Ascending aorta (tissue), 2 donors: ENCODE results near the gene MAB21L1. TPM values are rescaled to one million over a fixed set of nuclear protein-coding genes. Genes with fewer than 3 reads are reported as not detected.

Source experiments
- DNase-seq, 2 donors: peaks; one replicate each; pipeline ENCODE4 v3.0.0-alpha.2; 2019; ENCODE audit warnings: low spot score in 2 of 2
- H3K27ac ChIP-seq, 2 donors: fragments of 200-600 bp; sonication (generic); one replicate each; pipeline ENCODE4 v1.5.1; 2016 to 2017; ENCODE audit warnings: mild to moderate bottlenecking in 1 of 2
- H3K27me3 ChIP-seq: fragments of 200-600 bp; sonication (generic); one replicate; pipeline ENCODE4 v1.5.1; 2017
- H3K36me3 ChIP-seq, 2 donors: fragments of 200-600 bp; sonication (generic); one replicate each; pipeline ENCODE4 v1.5.1; 2016
- H3K4me1 ChIP-seq, 2 donors: fragments of 200-600 bp; sonication (generic); one replicate each; pipeline ENCODE4 v1.5.1; 2016 to 2017; ENCODE audit warnings: mild to moderate bottlenecking in 1 of 2
- H3K4me3 ChIP-seq, 2 donors: fragments of 200-600 bp; sonication (generic); one replicate each; pipeline ENCODE4 v1.5.1; 2016 to 2017; ENCODE audit warnings: mild to moderate bottlenecking in 1 of 2
- H3K9me3 ChIP-seq, 2 donors: fragments of 200-600 bp; sonication (generic); one replicate each; pipeline ENCODE4 v1.5.1; 2016
- CTCF ChIP-seq, 3 experiments: fragments of 200-600 bp in 2 of 3; fragments of 450-650 bp in 1 of 3; sonication (generic) in 2 of 3; IDR thresholded peaks; one replicate each; pipeline ENCODE4 v1.5.1; 2016 to 2019; ENCODE audit warnings: antibody characterized with exemption in 3 of 3, mild to moderate bottlenecking in 1 of 3, moderate library complexity in 1 of 3
- intact Hi-C: fragments of 100-400 bp; cut with DNase I; formaldehyde crosslinking; loops from one replicate; pipeline ENCODE4 v1.15.1; 2023
- total RNA-seq: library from RNA; depleted of rRNA; stranded (reverse); fragments of >200 nt; gene quantifications from one replicate; pipeline ENCODE4 v1.1.0, GENCODE V29; 2016

MAB21L1 gene
- total RNA-seq, 1 donor from 2014 or later: not detected

- no peak overlapping the region for H3K4me3 ChIP-seq
- H3K27ac ChIP-seq: no peak overlapping the region
- H3K27me3 ChIP-seq: no peaks in the 10 kb centered on the region
- no peak for DNase-seq
- no peaks in the 10 kb centered on the region for H3K36me3 ChIP-seq
- intact Hi-C loops: no loop called here
- no peaks in the 10 kb centered on the region for H3K9me3 ChIP-seq
- no peaks in the 10 kb centered on the region for H3K4me1 ChIP-seq
- no peak for TF ChIP-seq CTCF (IDR thresholded peaks at IDR 0.05)
Measured at GRCh38 chr13:35484384-35484783, 7.9 kb upstream of the MAB21L1 start.

DNA sequence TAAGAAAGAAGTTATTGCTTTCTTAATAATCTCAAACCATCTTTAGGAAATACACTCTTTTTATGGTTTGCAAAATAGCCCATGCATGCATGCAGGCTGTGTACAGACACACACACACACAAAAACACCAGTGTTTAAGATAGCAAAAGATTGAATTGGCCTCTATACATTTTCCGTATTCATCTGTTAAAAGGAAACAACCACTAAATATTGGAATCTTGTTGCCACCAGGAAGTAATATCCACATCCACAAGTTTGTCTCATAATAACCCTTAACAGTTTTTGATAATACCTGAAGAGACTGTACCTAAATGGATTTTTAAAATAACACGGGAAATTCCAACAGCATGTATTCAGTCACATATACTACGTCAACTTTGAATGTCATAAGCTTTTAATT, 7.3 kb upstream of the MAB21L1 start:
- H3K27ac ChIP-seq: no peak overlapping the region
- H3K4me1 ChIP-seq: no peaks in the 10 kb centered on the region
- no peaks in the 10 kb centered on the region for H3K27me3 ChIP-seq
- no peak for DNase-seq
- H3K36me3 ChIP-seq: no peaks in the 10 kb centered on the region
- H3K9me3 ChIP-seq: no peaks in the 10 kb centered on the region
- no peak overlapping the region for H3K4me3 ChIP-seq
- TF ChIP-seq CTCF (IDR thresholded peaks at IDR 0.05): no peak
- intact Hi-C loops: no loop called here

- Histone ChIP-seq H3K4me1 (no peaks in the 10 kb centered on the region), H3K36me3 (no peaks in the 10 kb centered on the region), H3K27ac (no peak overlapping the region), H3K9me3 (no peaks in the 10 kb centered on the region), H3K4me3 (no peak overlapping the region), H3K27me3 (no peaks in the 10 kb centered on the region)
- TF ChIP-seq CTCF (IDR thresholded peaks at IDR 0.05): no peak
- intact Hi-C loops: no loop called here
- DNase-seq: no peak
Measured at GRCh38 chr13:35482527-35482926, 6.0 kb upstream of the MAB21L1 start.

DNA sequence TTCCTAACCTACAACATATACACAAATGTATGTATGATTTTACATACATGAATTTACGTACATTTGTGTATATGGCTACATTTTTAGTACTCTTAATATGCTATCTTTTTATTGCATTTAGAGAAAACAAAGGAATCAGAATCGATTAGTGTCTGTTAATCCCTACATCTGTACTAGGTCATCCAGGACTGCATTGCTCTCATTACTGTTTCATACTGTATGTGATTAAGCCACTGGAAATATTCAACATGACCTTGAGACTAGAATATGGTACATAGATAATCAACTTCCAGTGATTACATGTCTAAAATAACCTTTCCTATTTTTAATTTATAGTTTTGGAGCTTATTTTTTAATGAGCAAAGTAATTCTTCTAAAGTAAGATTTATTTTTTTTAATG, 5.3 kb upstream of the MAB21L1 start:
- TF ChIP-seq CTCF (IDR thresholded peaks at IDR 0.05): no peak
- Histone ChIP-seq H3K4me3 (no peak overlapping the region), H3K27ac (no peak overlapping the region), H3K4me1 (no peaks in the 10 kb centered on the region), H3K36me3 (no peaks in the 10 kb centered on the region), H3K9me3 (no peaks in the 10 kb centered on the region), H3K27me3 (no peaks in the 10 kb centered on the region)
- no peak for DNase-seq
- intact Hi-C loops: no loop called here

DNA sequence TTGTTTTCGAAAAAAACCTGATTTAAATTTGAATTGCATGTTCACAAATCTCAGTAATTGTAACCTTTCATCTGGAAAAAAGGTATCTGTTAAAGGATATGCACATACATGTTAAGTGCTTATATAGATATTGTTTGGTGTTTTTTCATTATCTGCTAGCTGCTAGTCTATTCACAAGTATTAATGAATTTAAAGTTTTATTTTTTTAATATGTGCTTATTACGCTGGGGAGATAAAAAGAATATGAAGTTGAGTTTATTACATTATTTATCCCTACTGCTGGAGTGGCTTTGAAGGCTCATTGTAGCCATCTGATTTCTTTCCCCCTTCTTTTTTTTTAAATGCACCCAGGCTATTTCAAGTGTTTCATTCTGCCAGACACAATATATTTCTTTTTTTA, 3.9 kb upstream of the MAB21L1 start:
- no peak overlapping the region for H3K27ac ChIP-seq
- no peak for DNase-seq
- no peaks in the 10 kb centered on the region for H3K27me3 ChIP-seq
- H3K4me1 ChIP-seq: no peaks in the 10 kb centered on the region
- H3K4me3 ChIP-seq: no peak overlapping the region
- H3K9me3 ChIP-seq: no peaks in the 10 kb centered on the region
- TF ChIP-seq CTCF (IDR thresholded peaks at IDR 0.05): no peak
- no peaks in the 10 kb centered on the region for H3K36me3 ChIP-seq
- intact Hi-C loops: no loop called here

DNA sequence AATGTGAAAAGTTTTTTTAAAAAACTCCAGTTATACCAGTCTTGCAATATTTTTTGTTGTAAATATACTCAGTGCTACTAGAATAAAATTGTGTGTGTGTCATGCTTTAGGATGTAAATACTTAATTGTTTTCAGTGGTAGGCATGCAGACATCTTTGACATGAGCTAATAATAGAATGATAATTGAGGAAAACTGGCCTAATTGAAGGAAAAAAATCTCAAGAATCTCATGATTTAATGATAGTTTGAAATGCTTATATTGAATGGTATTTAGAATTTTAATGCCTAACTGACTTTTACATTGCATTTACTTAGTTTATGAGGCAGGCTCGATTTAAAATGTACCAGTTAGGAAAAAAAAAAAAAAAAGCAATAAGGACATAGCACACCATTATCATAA, 3.2 kb upstream of the MAB21L1 start:
- Histone ChIP-seq H3K36me3 (no peaks in the 10 kb centered on the region), H3K4me1 (no peaks in the 10 kb centered on the region), H3K27ac (no peak overlapping the region), H3K4me3 (no peak overlapping the region), H3K27me3 (no peaks in the 10 kb centered on the region), H3K9me3 (no peaks in the 10 kb centered on the region)
- DNase-seq: no peak
- TF ChIP-seq CTCF (IDR thresholded peaks at IDR 0.05): no peak
- intact Hi-C loops: no loop called here
